ENCODE data around the gene R3HDM2.
A peak's percentile ranks its signal among the peaks of the same experiment; 100 is the strongest.

The R3HDM2 gene

GRCh38 chr12:57247041-57247440 is 183.8 kb downstream of the R3HDM2 start:
- no peak overlapping the region for H2AFZ ChIP-seq (ENCODE audit: low read depth, low read length)
- H3K79me2 ChIP-seq (ENCODE audit: insufficient read depth, low read length), result no peaks in the 10 kb centered on the region
- ATAC-seq (ENCODE audit: insufficient read depth, low read depth), result no peak
- H3K4me2 ChIP-seq (ENCODE audit: insufficient read depth, low read length), result no peak overlapping the region
- DNase-seq, result no peak
- TF ChIP-seq EZH2 (IDR thresholded peaks at IDR 0.05; ENCODE audit: borderline replicate concordance, low read depth, low read length, severe bottlenecking), result no peak
- TF ChIP-seq CTCF (IDR thresholded peaks at IDR 0.05; ENCODE audit: borderline replicate concordance, extremely low read depth, low read length, poor library complexity, severe bottlenecking), result no peak
- H3K4me1 ChIP-seq (ENCODE audit: insufficient read depth, low read length), result peaks cover 18% of the 10 kb centered on the region
- H3K4me3 ChIP-seq (ENCODE audit: low read depth in 1 of 2, low read length in 2 of 2), result no peak overlapping the region
- H4K20me1 ChIP-seq (ENCODE audit: insufficient read depth, low read length), result peaks cover 3% of the 10 kb centered on the region; the same call in 1 of the 2 replicates
- no peaks in the 10 kb centered on the region for H3K27me3 ChIP-seq (ENCODE audit: insufficient read depth, low read length, poor library complexity)
- no peaks in the 10 kb centered on the region for H3K9me3 ChIP-seq (ENCODE audit: insufficient read depth, low read length, severe bottlenecking)
- H3K27ac ChIP-seq (ENCODE audit: low read length), result no peak overlapping the region
- H3K36me3 ChIP-seq (ENCODE audit: insufficient read depth, low read length), result no peaks in the 10 kb centered on the region
- H3K9ac ChIP-seq (ENCODE audit: low read depth, low read length), result no peak overlapping the region

GRCh38 chr12:57244312-57244696 is 186.5 kb downstream of the R3HDM2 start:
- Histone ChIP-seq H2AFZ (ENCODE audit: low read depth, low read length) (no peak overlapping the region), H4K20me1 (ENCODE audit: insufficient read depth, low read length) (peaks cover 8% of the 10 kb centered on the region; the same call in 1 of the 2 replicates), H3K4me1 (ENCODE audit: insufficient read depth, low read length) (peaks cover 30% of the 10 kb centered on the region), H3K9ac (ENCODE audit: low read depth, low read length) (no peak overlapping the region; the same call in 1 of the 2 replicates), H3K4me3 (ENCODE audit: low read depth in 1 of 2, low read length in 2 of 2) (no peak overlapping the region), H3K79me2 (ENCODE audit: insufficient read depth, low read length) (no peaks in the 10 kb centered on the region), H3K27ac (ENCODE audit: low read length) (no peak overlapping the region), H3K9me3 (ENCODE audit: insufficient read depth, low read length, severe bottlenecking) (no peaks in the 10 kb centered on the region), H3K27me3 (ENCODE audit: insufficient read depth, low read length, poor library complexity) (peaks cover 14% of the 10 kb centered on the region), H3K4me2 (ENCODE audit: insufficient read depth, low read length) (no peak overlapping the region), H3K36me3 (ENCODE audit: insufficient read depth, low read length) (no peaks in the 10 kb centered on the region)
- TF ChIP-seq CTCF (IDR thresholded peaks at IDR 0.05; ENCODE audit: borderline replicate concordance, extremely low read depth, low read length, poor library complexity, severe bottlenecking) (no peak), EZH2 (IDR thresholded peaks at IDR 0.05; ENCODE audit: borderline replicate concordance, low read depth, low read length, severe bottlenecking) (no peak)
- DNase-seq (no peak), ATAC-seq (ENCODE audit: insufficient read depth, low read depth) (no peak)

- Histone ChIP-seq H3K4me3 (ENCODE audit: low read depth in 1 of 2, low read length in 2 of 2) (peak overlapping the region; percentile 39 to 73; a peak in 3 of 4 replicates), H3K27me3 (ENCODE audit: insufficient read depth, low read length, poor library complexity) (peaks cover 14% of the 10 kb centered on the region), H2AFZ (ENCODE audit: low read depth, low read length) (peak overlapping the region; percentile 79), H3K27ac (ENCODE audit: low read length) (no peak overlapping the region), H3K36me3 (ENCODE audit: insufficient read depth, low read length) (no peaks in the 10 kb centered on the region), H3K9ac (ENCODE audit: low read depth, low read length) (peak overlapping the region; percentile 60), H3K4me1 (ENCODE audit: insufficient read depth, low read length) (peaks cover 36% of the 10 kb centered on the region), H4K20me1 (ENCODE audit: insufficient read depth, low read length) (peaks cover 8% of the 10 kb centered on the region; the same call in 1 of the 2 replicates), H3K9me3 (ENCODE audit: insufficient read depth, low read length, severe bottlenecking) (no peaks in the 10 kb centered on the region), H3K79me2 (ENCODE audit: insufficient read depth, low read length) (no peaks in the 10 kb centered on the region), H3K4me2 (ENCODE audit: insufficient read depth, low read length) (peak overlapping the region; percentile 99)
- TF ChIP-seq EZH2 (IDR thresholded peaks at IDR 0.05; ENCODE audit: borderline replicate concordance, low read depth, low read length, severe bottlenecking) (no peak), CTCF (IDR thresholded peaks at IDR 0.05; ENCODE audit: borderline replicate concordance, extremely low read depth, low read length, poor library complexity, severe bottlenecking) (peak; percentile 91)
- peak; percentile 61 for ATAC-seq (ENCODE audit: insufficient read depth, low read depth)
- peak; percentile 90 for DNase-seq
These were observed 187.1 kb downstream of the R3HDM2 start for GRCh38 chr12:57243521-57244311.
